Measurements from ENCODE around the gene CDT1.

- TF ChIP-seq POLR2A (IDR thresholded peaks at IDR 0.05) = no peak
- TF ChIP-seq CTCF (IDR thresholded peaks at IDR 0.05) = no peak
Measured at GRCh38 chr16:88838566-88838965, 35.0 kb downstream of the CDT1 start.
